GM19035 (cell line): ENCODE measurements around the gene MARK2.
A peak's percentile ranks its signal among the peaks of the same experiment; 100 is the strongest.
"Not testable (repeated sequence)": the region's sequence is repeated elsewhere in the genome, so short reads cannot be mapped to it uniquely, and the experiment has no call there.

Source experiments
- ATAC-seq: cut with Tn5 transposase; IDR thresholded peaks from one replicate; pipeline ENCODE4 v1.9.1; 2021; ENCODE audit not compliant: unreplicated experiment

The MARK2 gene

DNA sequence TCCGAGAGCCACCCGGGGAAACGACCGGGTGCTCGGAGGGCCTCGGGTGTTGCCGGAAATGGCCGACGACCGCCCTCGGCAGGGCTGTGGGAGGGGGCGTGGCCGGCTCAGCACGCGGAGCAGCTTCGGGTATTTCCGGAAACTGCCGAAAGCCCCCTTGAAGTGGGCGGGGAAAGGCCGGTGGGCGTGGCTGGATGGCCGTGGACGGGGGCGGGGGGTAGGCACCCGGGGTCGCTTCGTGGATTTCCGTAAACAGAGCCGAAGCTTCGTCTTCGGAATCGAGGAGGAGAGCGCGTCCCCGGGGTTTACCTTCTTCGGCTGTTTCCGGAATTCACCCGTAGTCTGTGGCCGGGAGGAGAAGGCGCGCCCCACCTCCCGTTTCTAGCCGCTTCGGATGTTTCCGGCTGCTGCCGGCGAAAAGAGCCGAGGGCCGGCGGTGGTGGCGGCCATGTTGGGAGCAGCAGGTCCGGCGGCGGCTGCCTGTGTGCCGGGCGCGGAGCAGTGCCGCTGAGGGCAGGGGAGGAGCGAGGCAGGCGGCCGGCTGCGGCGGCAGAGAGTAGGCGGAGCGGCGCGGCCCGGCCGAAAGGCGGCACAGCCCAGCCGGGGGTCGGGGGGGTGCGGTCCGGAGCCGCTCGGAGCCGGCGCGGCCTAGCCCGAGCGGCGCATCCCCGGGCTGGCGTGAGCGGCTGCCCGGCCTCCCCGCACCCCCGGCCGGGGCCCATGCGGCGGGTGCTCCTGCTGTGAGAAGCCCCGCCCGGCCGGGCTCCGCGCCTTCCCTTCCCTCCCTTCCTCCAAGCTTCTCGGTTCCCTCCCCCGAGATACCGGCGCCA, at the start of gene MARK2:
Gene MARK2 (plus strand): TSS at position 433 of the 830 bp plus-strand sequence. CDS start 397 bp downstream, at position 830.
- ATAC-seq = peak; percentile 80

- no peak for ATAC-seq
Observed at GRCh38 chr11:63791495-63792167, 47.3 kb upstream of the MARK2 start.

DNA sequence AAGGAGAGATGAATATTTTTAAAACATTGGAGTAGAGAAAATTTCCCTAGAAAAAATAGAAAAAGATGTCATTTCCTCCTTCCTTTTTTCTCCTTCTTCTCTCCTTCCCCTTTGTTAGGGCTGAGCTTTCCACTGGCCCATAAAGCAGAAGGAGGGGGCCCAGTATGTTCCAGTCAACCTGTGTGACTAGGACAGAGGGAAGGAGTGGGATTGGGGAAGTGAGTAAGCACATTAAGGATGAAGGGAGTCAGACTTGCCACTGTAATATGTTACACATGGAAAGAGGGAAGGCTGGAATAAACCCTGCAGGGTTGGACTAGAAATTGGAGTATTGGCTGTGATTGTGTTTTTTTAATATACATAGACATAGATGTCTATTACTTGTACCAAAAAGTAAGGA, 45.7 kb upstream of the MARK2 start:
- ATAC-seq = no peak

DNA sequence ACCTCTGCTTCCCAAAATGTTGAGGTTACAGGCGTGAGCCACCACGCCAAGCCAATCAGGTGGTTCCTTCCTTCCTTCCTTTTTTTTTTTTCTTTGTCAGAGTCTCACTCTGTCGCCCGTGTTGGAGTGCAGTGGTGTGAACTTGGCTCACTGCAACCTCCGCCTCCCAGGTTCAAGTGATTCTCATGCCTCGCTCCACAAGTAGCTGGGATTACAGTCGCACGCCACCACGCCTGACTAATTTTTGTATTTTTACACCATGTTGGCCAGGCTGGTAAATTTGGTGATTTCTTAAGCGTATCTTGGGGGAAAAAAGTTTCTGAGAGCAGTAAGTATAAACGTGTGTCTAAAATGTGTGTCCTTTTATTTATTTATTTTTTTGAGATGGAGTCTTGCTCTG, 43.8 kb upstream of the MARK2 start:
- no peak for ATAC-seq

- no peak for ATAC-seq
Observed at GRCh38 chr11:63800921-63801320, 38.0 kb upstream of the MARK2 start.

- ATAC-seq = no peak
Observed at GRCh38 chr11:63802637-63803414, 36.1 kb upstream of the MARK2 start.

DNA sequence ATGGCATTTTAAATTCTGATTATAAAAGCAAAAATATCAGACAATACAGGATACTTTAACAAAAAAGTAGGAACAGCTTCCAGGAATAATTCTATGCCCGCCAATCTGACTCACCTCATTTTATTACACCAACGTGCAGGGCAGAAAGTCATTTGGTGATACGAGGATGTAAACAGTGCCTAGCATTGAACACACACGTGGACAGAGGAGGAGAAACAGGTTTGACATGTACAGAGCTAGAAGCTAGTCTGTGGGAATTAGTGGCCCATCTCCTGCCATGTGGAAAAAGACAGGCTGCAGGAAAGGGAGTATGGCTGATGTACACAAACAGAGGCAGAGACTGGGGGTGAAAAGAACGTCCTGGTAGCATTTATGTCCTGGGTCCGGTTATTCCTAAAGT, 34.7 kb upstream of the MARK2 start:
- ATAC-seq = no peak

- ATAC-seq = no peak
Observed at GRCh38 chr11:63805844-63806415, 33.0 kb upstream of the MARK2 start.

DNA sequence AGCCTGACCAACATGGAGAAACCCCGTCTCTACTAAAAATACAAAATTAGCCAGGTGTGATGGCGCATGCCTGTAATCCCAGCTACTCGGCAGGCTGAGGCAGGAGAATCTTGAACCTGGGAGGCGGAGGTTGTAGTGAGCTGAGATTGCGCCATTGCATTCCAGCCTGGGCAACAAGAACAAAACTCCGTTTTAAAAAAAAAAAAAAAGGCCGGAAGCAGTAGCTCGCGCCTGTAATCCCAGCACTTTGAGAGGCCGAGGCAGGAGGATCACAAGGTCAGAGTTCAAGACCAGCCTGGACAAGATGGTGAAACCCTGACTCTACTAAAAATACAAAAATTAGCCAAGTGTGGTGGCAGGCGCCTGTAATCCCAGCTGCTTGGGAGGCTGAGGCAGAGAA, 28.5 kb upstream of the MARK2 start:
- not testable (repeated sequence) for ATAC-seq

DNA sequence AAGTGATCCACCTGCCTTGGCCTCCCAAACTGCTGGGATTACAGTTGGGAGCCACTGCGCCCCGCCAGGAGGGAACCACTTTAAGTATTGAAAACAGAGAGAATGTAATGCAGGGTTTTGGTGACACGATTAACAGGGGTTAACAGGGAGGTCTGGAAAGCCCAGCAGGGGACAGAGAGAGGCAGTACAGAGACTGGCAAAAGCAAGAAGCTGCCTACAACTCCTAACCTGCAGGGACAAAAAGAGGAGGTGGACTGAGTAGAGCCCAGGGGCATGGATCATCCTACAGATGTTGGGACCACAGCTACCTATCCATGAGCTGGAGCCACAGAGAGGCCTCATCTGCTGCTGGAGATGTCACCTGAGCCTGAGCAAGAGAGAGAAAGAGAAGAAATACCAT, 27.4 kb upstream of the MARK2 start:
- no peak for ATAC-seq

- peak; percentile 73 for ATAC-seq
Observed at GRCh38 chr11:63813035-63813562, 25.8 kb upstream of the MARK2 start, which contains the start of gene SPINDOC. Gene SPINDOC, plus strand, starts transcription at chr11:63813456. Its CDS starts 231 bp downstream, at chr11:63813687.

GRCh38 chr11:63813563-63814382, 25.1 kb upstream of the MARK2 start:
- ATAC-seq = peak; percentile 41

DNA sequence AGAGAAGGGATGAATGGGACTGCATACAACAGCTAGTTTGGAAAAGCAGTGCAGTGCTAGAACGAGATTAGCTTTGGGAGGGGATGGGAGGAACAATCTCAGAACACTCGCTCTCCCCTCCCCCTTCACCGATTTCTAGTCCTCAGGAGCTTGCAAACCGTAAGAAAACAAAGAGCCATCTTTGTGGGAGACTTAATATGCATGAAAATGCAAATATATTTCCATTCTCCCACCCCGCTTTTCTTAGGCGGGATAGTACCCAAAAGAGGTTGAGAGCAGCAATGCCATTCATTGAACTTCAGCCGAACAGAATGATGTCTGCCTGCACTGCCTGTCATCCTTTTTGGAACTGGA, 24.6 kb upstream of the MARK2 start:
- no peak for ATAC-seq

GRCh38 chr11:63816166-63816565, 22.7 kb upstream of the MARK2 start:
- no peak for ATAC-seq

DNA sequence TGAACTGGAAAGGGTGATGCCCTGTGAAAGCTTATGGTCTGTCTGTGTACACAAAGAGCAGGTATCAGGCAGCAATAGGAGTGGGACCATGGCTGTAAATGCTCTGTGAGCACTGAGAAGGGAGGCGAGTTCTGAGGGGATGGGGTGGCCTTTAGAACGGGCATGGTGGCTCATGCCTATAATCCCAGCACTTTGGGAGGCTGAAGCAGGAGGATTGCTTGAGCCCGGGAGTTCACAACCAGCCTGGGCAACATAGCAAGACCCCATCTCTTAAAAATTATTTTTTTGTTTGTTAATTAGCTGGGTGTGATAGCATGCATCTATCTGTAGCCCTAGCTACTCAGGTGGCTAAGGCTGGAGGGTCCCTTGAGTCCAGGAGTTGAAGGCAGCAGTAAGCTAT, 22.2 kb upstream of the MARK2 start:
- no peak for ATAC-seq

- ATAC-seq = no peak
Observed at GRCh38 chr11:63817758-63818498, 21.0 kb upstream of the MARK2 start.

- no peak for ATAC-seq
Observed at GRCh38 chr11:63818609-63819008, 20.3 kb upstream of the MARK2 start.

DNA sequence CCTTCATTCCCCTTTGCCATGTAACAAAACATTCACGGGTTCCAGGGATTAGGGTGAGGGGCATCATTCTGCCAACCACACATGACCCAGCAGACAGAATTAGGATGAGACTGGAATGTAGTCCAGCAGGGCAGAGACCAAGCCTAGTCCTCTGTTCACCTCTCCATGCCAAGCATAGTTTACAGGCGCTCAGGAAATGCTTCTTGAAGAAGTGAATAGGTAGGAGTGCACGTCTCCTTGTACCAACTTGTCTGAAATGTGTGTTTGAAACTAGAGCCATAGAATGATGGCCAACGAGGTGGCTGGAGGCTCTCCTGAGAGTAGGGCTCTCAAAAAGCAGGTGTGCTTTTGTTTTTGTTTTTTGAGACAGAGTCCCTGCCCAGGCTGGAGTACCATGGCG, 17.5 kb upstream of the MARK2 start:
- ATAC-seq = no peak

GRCh38 chr11:63826471-63827190, 12.3 kb upstream of the MARK2 start:
- ATAC-seq = no peak
